DMS114 treated with DMSO at 0.1 percent for 48 hours (cell line): Measurements from ENCODE around the gene BACH1.
"Not testable (repeated sequence)": the region's sequence is repeated elsewhere in the genome, so short reads cannot be mapped to it uniquely, and the experiment has no call there.

Experiments used
- DNase-seq: peaks from one replicate; lab custom pipeline; 2025; ENCODE audit not compliant: unreplicated experiment; lab: John Stamatoyannopoulos, UW

Gene BACH1

DNA sequence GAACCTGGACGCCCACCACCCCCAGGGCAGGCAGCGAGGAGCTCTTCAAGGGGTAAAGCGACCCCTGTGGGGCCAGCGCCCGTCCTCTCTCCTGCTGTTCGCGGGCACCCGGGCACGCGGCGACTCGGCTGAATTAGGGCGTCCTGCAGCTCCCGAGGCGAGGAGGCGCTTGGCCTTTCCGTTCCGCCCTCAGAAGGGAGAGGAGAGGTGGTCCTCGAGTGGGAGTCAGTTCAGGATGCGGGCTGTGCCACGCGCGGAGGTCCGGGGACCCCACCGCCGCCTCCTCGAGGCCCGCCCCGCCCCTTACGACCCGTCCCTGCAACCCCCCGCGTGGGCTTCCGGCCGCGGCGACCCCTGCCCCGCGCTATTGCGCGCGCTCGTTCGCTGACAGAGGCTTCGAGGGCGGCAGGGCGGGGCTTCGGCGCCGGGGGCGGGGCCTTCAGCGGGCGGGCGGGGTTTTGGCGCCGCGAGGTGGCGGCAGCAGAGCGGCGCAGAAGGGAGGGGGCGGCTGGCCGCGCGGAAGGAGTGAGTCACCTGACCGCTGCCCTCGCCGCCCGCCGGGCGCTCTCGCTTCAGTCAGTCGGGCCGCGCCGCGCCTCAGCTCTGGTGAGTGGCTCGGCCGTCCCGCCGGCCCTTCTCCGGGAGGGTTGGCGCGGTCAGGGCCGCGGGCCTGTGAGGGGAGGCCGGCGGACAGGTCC lies at the start of gene BACH1:
TSS of gene BACH1 (plus strand) at position 575 of the 698 bp plus-strand sequence. CDS start 22,359 bp downstream, outside the sequence.
- peak; percentile 67 for DNase-seq

DNA sequence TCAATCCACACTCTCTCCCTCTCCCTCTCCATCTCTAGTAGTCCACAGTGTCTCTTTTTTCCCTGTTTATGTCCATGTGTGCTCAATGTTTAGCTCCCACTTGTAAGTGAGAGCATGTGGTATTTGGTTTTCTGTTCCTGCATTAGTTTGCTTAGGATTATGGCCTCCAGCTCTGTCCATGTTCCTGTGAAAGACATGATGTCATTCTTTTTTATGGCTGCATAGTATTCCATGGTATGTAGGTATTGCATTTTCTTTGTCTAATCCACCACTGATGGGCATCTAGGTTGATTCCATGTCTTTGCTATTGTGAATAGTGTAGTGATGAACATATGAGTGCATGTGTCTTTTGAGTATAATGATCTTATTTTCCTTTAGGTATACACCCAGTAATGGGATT lies 49.4 kb upstream of the BACH1 start:
- DNase-seq = not testable (repeated sequence)

DNA sequence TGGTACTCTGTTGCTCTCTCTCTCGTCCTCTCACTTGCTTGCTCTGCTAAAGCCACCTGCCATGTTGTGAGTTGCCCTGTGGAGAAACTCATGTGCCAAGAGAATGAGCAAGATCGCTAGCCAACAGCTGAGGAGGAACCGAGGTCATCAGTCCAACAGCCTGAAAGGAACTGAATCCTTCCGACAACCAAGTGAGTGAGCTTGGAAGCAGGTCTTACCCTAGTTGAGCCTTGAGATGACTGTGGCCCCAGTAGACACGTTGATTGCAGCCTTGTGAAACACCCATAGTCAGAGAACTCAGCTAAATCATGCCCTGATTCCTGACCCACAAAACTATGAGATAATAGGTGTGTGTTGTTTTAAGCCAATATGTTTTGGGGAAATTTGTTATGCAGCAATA lies 48.1 kb upstream of the BACH1 start:
- DNase-seq = no peak

DNA sequence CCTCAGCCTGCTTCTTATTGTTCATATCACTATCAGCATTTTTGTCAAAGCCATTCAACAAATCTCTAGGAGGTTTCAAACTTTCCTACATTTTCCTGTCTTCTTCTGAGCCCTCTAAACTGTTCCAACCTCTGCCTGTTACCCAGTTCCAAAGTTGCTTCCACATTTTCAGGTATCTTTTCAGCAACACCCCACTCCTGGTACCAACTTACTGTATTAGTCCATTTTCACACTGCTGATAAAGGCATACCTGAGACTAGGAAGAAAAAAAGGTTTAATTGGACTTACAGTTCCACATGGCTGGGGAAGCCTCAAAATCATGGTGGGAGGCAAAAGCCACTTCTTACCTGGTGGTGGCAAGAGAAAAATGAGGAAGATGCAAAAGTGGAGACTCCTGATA lies 44.9 kb upstream of the BACH1 start:
- not testable (repeated sequence) for DNase-seq

DNA sequence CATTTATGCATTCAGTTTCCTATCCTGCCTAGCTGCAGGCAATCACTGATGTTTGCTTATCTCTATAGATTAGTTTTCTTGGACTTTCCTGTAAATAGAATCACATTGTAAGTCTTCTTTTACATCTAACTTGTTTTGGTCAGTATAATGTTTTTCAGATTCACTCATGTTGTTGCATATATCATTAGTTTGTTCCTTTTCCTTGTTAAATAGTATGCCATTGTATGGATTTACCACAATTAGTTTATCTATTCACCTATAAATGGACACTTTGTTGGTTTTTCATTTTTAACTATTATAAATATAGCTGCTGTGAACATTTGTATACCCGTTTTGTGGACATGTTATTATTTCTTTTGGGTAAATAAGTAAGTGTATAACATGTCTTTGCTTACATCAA lies 44.2 kb upstream of the BACH1 start:
- no peak for DNase-seq

DNA sequence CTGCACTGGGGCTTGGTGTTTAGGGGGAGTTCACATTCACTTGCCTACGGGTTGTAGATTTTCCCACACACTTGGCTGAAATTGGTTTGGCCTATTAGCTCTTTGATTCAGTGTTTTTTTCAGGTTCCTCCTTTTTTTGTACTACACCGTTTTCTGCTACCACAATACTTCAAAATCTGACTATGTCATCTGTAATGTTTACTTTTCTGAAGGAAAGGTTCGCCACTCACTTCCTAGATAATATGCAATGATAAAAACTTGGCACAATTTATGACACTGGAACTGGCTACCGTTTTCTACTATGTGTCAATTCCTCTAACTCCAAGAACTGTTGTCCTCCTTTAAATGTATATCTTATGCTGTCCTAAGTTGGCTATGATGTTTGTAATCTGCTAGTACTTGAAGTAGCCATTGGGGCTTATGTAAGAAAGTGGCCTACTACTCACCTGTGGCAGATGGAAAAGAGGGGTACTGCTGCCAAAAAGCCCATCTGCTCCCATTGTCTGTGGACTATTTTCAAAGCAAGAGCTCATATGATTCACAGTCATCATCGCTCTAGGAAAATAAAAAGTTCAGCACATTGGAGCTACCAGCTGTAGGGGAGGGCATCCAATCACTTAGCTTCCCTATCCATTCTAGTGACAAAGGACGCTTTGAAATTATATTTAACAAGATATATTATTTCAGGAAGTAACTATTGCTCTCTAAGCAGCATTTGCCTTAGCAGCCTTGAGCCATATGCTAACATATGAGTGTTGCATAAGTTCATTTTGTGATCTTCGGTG lies 42.4 kb upstream of the BACH1 start:
- no peak for DNase-seq

DNA sequence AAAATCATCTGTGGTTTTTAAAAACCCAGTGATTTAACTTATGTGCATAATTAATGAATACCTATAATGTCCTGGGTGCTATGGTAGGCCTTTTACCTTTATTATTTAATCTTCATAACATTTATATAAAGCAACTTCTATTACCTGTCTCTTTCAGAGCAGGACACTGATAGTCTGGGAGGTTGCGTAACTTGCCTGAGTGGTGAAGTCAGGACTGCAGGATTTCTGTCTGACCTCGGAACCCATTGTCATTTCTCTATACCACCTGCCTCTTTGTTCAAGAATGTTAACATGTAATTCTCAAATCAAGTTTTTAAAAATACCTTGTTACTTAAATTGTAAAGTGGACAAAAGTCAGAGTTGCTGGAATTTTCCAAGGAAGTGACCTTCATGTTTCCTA lies 41.0 kb upstream of the BACH1 start:
- no peak for DNase-seq

DNA sequence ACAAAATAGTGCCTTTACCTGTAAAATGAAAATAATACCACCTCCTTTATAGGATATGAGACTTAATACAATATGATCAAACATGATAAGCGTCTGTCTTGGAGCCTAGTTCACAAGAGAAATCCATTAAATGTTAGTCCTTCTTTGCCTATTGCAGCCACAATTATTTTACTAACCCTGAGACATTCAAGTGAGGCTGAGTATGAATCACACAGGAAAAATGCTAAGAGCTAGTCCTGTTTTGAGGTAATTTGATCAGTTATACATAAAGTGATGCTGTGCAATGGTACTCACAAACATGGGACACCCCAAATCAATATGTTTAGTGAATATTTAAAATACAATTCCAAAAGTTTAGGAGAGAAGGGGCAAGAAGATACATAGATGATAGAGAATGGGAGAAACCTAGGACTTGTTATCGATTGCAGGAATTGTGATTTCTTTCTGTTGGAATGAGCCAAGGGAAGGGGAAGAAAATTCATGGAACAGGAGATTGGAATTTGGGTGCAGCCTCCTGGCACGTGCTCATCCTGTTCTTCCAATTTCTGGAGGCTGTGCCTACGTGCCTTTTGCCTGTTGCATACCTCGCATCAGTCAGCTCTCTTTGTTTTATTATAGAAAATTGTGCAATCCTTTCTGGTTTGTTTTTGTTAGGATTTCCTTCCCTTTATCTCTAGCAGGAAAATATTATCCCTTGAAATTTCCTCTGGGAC lies 39.9 kb upstream of the BACH1 start:
- no peak for DNase-seq

DNA sequence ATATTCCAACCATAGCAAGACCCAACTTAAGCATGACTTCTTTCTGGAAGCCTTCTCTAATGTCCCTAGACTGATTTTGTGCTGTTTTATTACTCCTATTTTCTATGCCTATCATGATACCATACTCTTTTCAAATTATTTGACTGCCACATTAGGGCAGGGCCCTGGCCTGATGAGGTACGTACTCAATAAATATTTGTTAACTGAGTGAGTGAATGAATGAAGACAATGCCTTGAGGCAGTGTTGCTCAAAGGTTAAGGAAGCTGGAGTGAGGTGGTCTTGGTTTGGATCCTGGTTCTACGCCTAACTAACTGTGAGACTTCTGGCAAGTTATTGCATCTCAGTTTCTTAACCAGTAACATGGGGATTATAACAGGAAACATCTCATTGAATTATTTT lies 38.3 kb upstream of the BACH1 start:
- no peak for DNase-seq

DNA sequence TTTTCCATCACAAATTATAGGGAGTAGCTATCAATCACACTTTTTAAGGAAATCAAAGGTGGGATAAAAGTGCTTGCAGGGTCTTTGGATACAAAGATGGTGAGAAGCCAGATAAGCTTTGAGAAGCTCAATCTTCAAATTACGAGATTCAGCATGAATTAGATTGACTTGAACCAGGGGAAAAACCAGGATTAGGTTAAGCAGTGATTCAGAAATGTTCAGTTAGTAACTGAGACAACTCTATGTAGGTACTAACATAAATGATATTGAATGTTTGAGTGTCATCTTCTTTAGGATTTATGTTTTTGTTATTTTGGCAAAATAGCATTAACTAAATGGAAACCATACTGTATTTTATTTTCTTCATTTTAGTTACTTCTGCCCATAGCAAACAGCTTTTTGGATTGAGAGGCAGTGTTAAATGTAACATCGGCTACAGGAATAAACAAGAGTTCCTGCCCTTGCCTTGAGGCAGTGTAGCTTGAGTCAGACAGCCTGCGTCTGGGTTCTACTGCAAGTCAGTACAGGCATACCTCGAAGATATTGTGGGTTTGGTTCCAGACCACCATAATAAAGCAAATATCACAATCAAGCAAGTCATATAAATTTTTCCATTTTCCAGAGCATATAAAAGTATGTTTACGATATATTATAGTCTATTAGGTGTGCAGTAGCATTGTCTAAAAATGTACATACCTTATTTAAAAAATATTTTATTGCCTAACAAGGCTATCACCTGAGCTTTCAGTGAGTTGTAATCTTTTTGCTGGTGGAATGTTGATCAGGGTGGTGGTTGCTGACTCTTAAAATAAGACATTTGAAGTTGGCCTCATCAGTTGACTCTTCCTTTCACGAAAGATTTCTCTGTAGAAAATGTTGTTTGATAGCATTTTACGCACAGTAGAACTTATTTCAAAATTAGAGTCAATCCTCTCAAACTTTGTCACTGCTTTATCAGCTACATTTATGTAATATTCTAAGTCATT lies 36.9 kb upstream of the BACH1 start:
- no peak for DNase-seq

DNA sequence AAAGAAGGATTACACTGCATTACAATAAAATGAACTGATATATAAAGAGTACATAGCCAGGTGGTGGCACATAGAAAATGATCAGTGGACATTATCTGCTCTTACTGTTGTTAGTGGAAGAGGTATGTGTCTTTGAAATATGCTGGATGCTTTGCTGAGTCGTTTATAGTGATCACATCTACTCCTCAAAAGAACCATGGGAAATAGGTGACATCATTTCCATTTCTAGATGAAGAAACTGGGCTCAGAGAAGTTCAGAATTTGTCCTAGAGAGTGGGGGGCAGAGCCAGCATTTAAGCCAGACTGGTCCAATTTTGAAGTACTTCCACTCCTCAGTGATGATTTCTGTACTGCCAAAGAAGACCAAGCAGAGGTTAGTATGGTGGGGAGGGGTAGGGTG lies 34.0 kb upstream of the BACH1 start:
- no peak for DNase-seq

DNA sequence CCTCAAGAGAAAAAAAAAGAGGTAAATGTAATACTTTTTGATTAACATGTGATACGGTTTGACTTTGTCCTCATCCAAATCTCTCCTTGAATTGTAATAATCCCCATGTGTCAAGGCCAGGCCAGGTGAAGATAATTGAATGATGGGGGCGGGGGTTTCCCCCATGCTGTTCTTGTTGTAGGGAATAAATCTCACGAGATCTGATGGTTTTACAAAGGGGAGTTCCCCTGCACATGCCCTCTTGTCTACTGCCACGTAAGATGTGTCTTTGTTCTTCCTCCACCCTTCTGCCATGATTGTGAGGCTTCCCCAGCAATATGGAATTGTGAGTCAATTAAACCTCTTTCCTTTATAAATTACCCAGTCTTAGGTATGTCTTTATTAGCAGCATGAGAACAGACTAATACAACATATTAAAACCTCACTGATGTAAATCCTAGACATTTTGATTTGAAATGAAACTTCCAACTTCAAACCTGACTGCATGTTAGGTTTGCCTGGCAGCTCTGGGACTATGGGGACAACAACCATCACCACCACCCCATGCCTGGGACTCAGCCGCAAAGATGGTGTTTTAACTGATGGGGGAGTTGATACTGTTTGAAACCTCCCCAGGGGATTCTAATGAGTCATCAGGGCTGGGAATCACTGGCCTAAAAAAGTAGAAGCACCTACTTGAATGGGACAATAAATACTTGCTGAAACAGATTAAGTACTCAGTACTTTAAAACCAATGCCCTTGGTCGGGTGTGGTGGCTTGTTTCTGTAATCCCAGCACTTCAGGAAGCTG lies 32.8 kb upstream of the BACH1 start:
- no peak for DNase-seq

DNA sequence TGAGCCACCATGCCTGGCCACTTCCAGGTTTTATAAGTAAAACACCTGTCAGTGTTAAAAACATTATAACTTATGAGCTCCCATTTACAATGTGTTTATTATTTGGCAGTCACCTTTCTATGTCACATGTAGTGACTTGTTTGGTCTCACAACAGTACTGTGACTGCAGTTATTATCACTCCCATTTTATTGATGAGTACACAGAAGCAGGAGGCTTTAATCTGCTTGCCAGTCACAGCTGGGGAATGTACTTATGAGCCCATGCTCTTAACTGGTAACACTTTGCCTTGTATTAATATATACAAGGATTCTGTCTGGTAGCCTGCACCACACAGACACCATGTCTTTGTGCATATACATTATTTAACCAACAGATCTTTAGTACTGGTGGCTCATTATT lies 31.1 kb upstream of the BACH1 start:
- no peak for DNase-seq

DNA sequence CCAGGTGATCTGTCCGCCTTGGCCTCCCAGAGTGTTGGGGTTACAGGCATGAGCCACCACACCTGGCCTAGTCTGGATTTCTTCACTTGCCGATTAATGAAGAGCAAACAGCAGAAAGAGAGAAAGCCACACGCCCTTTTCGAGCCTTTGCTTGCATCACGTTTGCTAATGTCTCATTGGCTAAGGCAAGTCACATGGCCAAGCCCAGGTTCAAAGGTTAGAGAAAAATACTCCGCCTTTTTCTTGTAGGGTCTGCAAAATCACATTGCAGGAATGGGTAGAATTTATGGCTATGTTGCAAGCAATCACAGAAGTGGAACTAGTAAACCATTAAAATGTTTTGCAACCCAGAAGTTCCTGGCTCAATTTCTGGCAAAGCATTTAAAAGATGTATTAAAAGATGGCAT lies 26.8 kb upstream of the BACH1 start:
- no peak for DNase-seq

DNA sequence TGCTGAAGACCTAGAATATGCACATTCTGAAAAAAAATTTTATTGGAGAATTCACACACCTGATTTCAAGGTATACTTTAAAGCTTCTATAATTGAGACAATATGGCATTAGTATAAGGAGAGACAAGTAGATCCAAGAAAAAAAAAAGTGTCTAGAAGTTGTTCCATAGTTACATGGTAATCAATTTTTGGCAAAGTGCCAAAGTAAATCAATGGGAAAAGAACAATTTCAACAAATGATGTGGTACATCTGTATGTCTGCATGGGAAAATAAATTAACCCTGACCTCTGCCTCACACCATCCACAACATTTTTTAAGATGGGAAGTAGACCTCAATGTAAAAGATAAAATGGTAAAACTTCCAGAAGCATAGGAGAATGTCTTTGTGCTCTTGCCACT lies 21.3 kb upstream of the BACH1 start:
- no peak for DNase-seq

DNA sequence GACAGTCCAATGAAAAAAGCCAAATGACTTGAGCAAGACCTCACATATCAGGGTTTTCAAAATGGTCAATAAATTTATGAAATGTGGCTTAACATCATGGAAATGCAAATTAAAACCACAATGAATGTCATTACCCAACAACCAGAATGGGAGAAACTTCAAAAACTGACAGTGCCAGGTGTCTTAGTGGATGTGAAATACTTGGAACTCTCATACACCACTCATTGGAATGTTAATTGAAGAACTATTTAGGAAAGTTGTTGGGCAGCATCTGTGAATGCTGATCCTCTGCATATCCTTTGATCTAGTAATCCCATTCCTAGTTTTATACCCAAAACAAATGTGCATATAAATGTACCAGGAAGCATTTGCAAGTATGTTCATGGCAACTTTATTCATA lies 19.2 kb upstream of the BACH1 start:
- no peak for DNase-seq

DNA sequence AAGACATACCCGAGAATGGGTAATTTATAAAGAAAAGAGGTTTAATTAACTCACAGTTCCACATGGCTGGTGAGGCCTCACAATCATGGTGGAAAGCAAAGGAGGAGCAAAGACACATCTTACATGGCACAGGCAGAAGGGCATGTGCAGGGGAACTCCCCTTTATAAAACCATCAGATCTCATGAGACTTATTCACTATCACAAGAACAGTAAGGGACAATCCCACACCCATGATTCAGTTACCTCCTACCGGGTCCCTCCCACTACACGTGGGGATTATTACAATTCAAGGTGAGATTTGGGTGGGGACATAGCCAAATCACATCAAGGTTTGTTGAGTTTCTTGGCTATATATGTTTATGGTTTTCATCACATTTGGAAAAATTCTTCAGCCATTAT lies 16.9 kb upstream of the BACH1 start:
- DNase-seq = not testable (repeated sequence)

DNA sequence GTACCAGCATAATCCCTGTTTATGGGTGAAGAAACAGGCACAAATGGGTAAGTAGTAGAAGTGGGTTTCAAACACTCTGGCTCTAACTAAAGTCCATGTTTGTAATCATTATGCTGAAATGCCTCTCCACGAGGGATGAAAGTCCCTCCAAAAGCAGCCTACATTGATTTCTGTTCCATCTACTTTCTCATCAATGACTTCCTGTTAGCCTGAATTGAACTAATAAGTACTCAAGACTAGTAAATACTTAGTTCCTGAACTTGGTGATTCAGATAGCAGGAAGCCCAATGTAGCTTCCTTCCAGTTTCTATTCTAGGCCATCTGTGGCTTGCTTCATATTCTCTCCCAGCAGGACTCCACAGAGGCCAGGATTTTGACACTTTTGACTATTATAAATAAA lies 11.3 kb upstream of the BACH1 start:
- no peak for DNase-seq

DNA sequence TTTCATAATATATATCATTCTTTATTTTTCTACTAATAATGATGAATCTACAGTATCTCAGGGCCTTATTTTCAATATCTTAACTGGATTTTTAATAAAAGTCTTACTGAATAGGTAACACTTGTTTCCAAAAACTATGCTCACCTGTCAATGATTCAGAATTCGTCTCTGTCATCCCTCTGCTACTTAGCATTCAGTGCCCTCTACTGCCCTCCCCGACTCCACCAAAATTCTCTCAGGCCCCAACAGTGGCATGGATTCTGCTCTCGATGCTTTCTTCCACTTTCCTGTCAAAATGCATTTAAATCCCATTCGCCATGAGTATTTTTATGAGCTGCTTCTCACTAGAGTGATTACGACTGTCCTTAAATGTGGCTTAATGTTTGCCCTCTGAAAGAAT lies 10.5 kb upstream of the BACH1 start:
- no peak for DNase-seq

DNA sequence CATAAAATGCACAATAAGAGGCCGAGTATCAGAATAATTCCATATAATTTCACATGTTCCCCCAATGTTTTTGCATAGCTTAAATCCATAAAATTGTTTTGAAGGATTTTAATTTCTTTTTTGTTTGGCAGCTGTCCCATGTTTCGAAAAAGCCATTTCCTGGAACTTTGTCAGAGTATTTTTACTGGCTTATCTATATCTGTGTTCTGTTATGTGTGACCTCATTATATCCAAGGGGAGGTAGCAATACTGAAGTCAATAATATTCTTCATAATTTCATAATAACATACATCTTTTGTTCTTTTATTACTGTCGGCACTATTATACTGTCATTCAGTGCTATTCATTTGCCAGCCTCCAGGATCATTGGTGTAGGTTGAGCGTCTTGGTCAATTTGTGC lies 9.4 kb upstream of the BACH1 start:
- no peak for DNase-seq
